ENCODE results near the gene KBTBD3. TPM values are rescaled to one million over a fixed set of nuclear protein-coding genes. Genes with fewer than 3 reads are reported as not detected.

The KBTBD3 gene
- total RNA-seq, 1 experiment from 2014 or later = 8.8 TPM

DNA sequence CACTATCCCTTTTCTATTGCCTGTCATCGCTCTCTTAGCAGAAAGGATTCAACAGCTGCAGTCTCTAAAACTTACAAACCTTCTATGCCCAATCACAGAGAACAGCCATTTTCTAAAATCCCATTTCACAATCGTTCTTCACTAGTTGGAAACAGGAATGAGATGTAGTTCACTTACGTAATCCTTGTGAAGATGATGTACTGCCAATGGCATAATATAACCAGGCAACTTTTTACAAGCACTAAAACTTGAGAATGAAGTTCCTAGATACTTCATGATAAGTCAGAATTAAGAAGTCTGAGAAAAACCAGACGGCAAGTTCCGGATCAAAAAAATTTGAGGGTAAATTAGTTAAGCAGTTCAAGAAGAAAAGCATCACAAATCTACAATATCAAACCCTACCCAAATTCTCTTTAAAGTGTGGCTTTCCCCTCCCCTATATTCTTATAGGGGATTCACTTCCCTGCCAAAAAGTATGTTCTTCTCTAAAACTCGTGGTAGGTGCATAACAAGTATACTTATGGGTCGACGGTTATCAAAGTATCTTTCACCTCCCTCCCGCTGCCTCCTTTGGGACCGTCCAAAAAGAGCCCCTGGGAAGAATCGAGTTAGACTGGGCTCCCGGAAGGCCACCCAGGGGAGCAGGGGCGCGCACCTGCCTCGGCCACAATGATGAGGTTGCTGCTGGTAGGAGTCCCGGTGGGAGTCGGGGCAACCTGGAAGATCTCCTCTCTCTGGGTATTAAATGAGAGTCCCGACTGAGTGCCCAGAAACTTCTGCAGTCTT is 55.8 kb downstream of the KBTBD3 start:
- Histone ChIP-seq H3K36me3 (ENCODE audit: low read depth) (0 out of 2 replicates have a peak, but pooled peaks cover 12% of the 10 kb centered on the region), H3K27ac (no peak overlapping the region), H3K79me2 (ENCODE audit: low read depth) (peaks cover 52% of the 10 kb centered on the region), H3K4me3 (peak overlapping the region; percentile 86), H3K4me2 (peak overlapping the region; percentile 77), H3K9me3 (ENCODE audit: insufficient read depth, low read depth) (no peaks in the 10 kb centered on the region), H3K4me1 (replicated peaks; ENCODE audit: insufficient read depth) (peaks cover 30% of the 10 kb centered on the region), H2AFZ (peak overlapping the region; percentile 91), H3K9me2 (ENCODE audit: insufficient read depth) (no peaks in the 10 kb centered on the region), H4K20me1 (ENCODE audit: insufficient read depth) (no peaks in the 10 kb centered on the region), H3F3A (ENCODE audit: insufficient read depth, low read depth) (no peaks in the 10 kb centered on the region), H3K27me3 (ENCODE audit: insufficient read depth, low read depth) (no peaks in the 10 kb centered on the region)
- TSS peak; percentile 60 for BruUV-seq (replicated peaks)
- ChIA-PET CTCF (no interaction called here), POLR2A (ENCODE audit: unreplicated experiment) (no interaction called here)
- TF ChIP-seq, protein P1, sequence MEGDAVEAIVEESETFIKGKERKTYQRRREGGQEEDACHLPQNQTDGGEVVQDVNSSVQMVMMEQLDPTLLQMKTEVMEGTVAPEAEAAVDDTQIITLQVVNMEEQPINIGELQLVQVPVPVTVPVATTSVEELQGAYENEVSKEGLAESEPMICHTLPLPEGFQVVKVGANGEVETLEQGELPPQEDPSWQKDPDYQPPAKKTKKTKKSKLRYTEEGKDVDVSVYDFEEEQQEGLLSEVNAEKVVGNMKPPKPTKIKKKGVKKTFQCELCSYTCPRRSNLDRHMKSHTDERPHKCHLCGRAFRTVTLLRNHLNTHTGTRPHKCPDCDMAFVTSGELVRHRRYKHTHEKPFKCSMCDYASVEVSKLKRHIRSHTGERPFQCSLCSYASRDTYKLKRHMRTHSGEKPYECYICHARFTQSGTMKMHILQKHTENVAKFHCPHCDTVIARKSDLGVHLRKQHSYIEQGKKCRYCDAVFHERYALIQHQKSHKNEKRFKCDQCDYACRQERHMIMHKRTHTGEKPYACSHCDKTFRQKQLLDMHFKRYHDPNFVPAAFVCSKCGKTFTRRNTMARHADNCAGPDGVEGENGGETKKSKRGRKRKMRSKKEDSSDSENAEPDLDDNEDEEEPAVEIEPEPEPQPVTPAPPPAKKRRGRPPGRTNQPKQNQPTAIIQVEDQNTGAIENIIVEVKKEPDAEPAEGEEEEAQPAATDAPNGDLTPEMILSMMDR (conservative IDR thresholded peaks at IDR 0.05) = no peak
- TF ChIP-seq EZH2 (IDR thresholded peaks at IDR 0.05; ENCODE audit: low read depth) = no peak
- intact Hi-C loops (cut with micrococcal nuclease; ENCODE audit: unreplicated experiment) = no loop called here
- DNase-seq = no peak

DNA sequence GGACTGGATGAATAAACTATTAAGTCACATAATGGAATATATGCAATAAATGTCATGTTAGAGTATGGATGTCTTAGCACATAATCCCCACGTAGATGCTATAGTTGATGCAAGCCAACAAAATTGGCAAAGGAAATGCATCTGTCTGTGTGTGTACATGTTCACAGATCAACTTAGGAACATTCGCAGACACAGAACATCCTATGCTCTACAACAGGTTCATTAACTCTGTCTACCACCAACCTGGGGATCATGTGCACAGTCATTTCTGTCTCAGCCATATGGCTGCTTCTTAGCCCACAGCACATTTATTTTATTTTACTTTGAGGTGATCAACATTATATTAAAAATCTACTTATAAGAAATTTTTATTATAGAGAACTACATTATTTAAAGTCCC is 60.1 kb downstream of the KBTBD3 start:
- no peak for DNase-seq
- Histone ChIP-seq H3K4me1 (replicated peaks; ENCODE audit: insufficient read depth) (peaks cover 30% of the 10 kb centered on the region), H3F3A (ENCODE audit: insufficient read depth, low read depth) (no peaks in the 10 kb centered on the region), H3K27ac (no peak overlapping the region), H2AFZ (no peak overlapping the region), H4K20me1 (ENCODE audit: insufficient read depth) (no peaks in the 10 kb centered on the region), H3K4me3 (no peak overlapping the region), H3K79me2 (ENCODE audit: low read depth) (peaks cover 70% of the 10 kb centered on the region), H3K9me2 (ENCODE audit: insufficient read depth) (no peaks in the 10 kb centered on the region), H3K36me3 (ENCODE audit: low read depth) (peaks cover 21% of the 10 kb centered on the region; the same call in 1 of the 2 replicates), H3K27me3 (ENCODE audit: insufficient read depth, low read depth) (no peaks in the 10 kb centered on the region), H3K4me2 (no peak overlapping the region), H3K9me3 (ENCODE audit: insufficient read depth, low read depth) (no peaks in the 10 kb centered on the region)
- intact Hi-C loops (cut with micrococcal nuclease; ENCODE audit: unreplicated experiment) = no loop called here
- BruUV-seq (replicated peaks) = no TSS peak
- no peak for TF ChIP-seq EZH2 (IDR thresholded peaks at IDR 0.05; ENCODE audit: low read depth)
- TF ChIP-seq, protein P1 (conservative IDR thresholded peaks at IDR 0.05) = no peak
- ChIA-PET POLR2A (ENCODE audit: unreplicated experiment) (no interaction called here), CTCF (no interaction called here)

DNA sequence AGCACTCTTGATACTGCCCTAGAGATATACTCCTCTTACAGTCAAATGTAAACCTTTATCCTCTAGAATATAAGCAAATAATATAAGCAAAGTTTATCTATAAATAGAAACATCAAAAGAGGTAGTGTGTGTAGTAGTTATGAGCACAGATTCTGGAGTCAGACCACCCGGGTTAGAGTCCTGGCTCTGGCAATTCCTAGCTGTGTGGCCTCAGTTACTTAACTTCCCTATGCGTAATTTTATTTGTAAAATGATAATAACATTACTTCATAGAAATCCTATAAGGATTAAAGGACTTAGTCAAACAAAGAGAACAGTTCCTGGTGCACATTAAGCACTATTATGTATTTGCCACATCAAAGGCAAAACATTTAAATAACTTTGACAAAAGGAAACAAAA is 62.1 kb downstream of the KBTBD3 start:
- peaks cover 24% of the 10 kb centered on the region for H3K36me3 ChIP-seq (ENCODE audit: low read depth)
- no peaks in the 10 kb centered on the region for H4K20me1 ChIP-seq (ENCODE audit: insufficient read depth)
- H3K27me3 ChIP-seq (ENCODE audit: insufficient read depth, low read depth) = no peaks in the 10 kb centered on the region
- H3F3A ChIP-seq (ENCODE audit: insufficient read depth, low read depth) = no peaks in the 10 kb centered on the region
- H3K4me3 ChIP-seq = no peak overlapping the region
- H3K79me2 ChIP-seq (ENCODE audit: low read depth) = peaks cover 50% of the 10 kb centered on the region
- peaks cover 18% of the 10 kb centered on the region for H3K4me1 ChIP-seq (replicated peaks; ENCODE audit: insufficient read depth)
- no peaks in the 10 kb centered on the region for H3K9me2 ChIP-seq (ENCODE audit: insufficient read depth)
- no peak overlapping the region for H3K27ac ChIP-seq
- TF ChIP-seq, protein P1 (conservative IDR thresholded peaks at IDR 0.05) = no peak
- TF ChIP-seq EZH2 (IDR thresholded peaks at IDR 0.05; ENCODE audit: low read depth) = no peak
- CTCF ChIA-PET = interaction anchor here (0.5 kb wide), 1 partner anchor 53 kb away, joined by 3 read pairs; no protein-coding TSS in a partner anchor
- no TSS peak for BruUV-seq (replicated peaks)
- intact Hi-C loops (cut with micrococcal nuclease; ENCODE audit: unreplicated experiment) = no loop called here
- no peak overlapping the region for H2AFZ ChIP-seq
- no peak for DNase-seq
- no peak overlapping the region for H3K4me2 ChIP-seq
- H3K9me3 ChIP-seq (ENCODE audit: insufficient read depth, low read depth) = no peaks in the 10 kb centered on the region
- POLR2A ChIA-PET (ENCODE audit: unreplicated experiment) = no interaction called here

Data from PC-9 (cell line).